Stimulated activated CD4-positive, alpha-beta T cell treated with anti-CD3 and anti-CD28 coated beads, Interleukin-1b, Interleukin-23, amount 100 ng/mL, for 48 hours (primary cell): ENCODE data around the gene CAPS2.
A peak's percentile ranks its signal among the peaks of the same experiment; 100 is the strongest.

Experiments used
- DNase-seq: peaks from one replicate; pipeline ENCODE4 v3.0.0-alpha.2; 2020

Gene CAPS2

DNA sequence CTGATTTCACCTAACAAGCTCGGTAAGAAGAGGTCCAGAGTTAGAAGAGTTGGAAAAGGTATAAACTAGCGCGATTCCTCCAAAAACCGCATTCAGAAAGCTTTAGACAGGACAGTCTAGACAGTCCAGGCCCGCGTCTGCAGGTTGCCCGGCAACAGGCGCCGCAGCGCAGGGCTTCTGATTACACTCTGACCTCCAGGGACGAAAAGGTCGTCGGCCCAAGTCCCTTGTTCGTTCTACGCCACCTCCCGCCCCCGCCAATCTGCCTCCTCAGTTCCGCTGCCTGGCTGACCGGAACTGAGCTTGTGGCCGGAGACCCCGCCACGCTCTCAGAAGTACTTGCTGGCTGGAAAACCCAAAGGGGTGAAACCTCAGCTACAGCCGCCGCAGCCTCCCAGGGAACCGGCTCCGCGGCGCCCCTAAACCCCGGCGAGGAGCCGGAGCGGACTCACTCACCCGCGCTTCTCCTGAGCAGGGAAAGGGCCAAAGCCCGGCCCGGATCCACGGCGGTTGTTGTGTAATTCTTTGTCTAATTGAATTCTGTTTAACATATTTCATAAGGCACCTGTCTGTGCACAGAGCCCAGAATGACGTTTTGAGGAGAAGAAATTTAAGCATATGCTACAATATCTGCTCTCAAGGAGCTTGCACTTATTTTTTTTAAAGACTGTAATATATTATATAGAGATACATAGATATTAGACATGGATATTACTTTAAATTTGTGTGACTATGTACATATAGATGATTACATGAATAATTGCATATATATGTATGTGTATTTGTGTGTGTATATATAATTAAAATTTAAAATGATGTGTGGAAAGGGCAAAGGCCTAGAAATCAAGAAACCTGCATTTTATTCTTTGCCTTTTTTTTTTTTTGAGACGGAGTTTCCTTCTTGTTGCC lies at the start of gene CAPS2:
Gene CAPS2 (minus strand): TSS at position 407 of the 909 bp plus-strand sequence. CDS start 3,826 bp downstream, outside the sequence.
- DNase-seq, result peak; percentile 64

DNA sequence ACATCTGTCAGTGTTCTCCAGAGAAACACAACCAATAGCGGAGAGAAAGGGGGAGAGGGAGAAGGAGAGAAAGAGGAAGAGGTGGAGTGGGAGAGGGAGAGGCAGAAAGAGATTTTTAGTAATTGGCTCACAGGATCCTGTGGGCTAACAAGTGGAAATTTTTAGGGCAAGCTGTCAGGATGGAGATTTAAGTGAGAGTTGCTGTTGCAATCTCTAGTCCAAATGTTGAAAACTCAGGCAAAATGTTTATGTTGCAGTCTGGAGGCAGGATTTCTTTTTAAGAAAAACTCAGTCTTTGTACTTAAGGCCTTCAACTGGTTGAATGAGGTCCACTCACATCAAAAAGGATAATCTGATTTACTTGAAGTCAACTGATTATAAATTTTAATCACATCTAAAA lies 48.2 kb upstream of the CAPS2 start:
- DNase-seq, result no peak

GRCh38 chr12:75374971-75375370 lies 44.8 kb upstream of the CAPS2 start:
- DNase-seq, result no peak

DNA sequence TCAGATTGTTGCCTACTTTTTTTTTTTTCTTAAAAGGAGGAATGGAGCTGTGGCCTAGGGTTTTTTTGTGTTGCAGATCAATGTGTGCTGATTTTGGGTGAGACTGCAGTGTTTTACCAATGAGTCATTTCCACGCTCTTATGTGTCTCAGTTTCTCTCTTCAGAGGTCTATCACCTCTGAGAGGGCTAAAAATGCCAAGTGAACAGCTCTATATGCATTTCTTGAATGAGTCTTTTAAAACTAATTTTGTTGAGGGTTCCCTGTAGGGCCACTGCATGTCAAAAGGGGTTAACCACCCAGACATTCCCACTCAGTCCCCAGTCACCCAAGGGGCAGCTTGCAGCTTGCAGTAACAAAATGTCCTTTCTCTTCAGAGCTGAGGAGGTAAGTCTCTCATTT lies 36.5 kb upstream of the CAPS2 start:
- DNase-seq, result no peak

DNA sequence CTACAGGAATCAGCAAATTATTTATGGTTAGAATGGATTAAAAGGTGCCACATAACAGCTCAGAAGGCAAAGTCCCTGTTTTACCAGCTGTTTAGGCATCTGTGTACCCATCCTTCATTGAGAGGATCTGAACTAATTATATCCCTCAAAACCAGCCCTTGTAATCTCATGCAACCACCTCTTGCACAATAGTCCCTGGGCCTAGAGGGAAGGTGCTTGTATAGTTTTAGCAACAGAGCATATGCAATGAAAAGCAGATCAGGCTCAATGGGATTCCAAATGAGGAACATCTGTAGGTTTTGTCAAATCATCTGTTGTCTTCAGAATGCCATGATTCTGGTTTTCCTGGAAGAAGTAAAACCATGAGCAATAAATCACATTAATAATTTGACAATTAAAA lies 34.8 kb upstream of the CAPS2 start:
- DNase-seq, result no peak

GRCh38 chr12:75361408-75361807 lies 31.3 kb upstream of the CAPS2 start:
- DNase-seq, result no peak

DNA sequence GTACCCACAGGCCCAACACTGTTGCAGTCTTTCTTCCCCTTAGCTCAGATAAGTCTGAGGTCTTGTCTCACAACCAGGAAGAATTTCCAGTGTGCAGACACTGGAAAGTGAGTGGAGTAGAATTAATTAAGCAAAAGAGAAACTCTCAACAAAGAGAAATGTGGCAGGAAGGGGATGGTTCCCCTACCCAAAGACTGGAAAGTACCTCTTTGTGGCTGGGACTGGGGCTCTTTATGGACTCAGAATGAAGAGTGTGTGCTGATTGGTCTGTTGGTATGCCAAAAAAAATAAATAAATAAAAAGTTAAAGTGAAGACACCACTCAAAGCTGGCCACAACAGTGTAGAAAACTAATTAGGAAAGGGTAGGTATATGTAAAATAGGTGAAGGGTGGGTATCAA lies 30.8 kb upstream of the CAPS2 start:
- no peak for DNase-seq

GRCh38 chr12:75354011-75354410 lies 23.9 kb upstream of the CAPS2 start:
- no peak for DNase-seq

DNA sequence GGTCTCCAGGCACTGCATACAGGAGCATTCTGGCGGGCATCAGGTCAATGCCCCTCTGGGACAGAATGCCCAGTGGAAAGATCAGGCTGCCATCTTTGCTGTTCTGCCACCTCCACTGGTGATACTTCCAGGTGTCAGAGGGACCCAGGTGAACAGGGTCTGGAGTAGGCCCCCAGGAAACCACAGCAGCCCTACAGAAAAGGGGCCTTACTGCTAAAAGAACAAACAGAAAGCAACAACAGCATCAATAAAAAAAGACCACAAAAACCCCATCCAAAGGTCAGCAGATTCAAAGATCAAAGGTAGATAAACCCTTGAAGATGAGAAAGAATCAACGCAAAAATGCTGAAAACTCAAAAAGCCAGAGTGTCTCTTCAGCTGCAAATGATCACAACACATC lies 20.3 kb upstream of the CAPS2 start:
- no peak for DNase-seq

DNA sequence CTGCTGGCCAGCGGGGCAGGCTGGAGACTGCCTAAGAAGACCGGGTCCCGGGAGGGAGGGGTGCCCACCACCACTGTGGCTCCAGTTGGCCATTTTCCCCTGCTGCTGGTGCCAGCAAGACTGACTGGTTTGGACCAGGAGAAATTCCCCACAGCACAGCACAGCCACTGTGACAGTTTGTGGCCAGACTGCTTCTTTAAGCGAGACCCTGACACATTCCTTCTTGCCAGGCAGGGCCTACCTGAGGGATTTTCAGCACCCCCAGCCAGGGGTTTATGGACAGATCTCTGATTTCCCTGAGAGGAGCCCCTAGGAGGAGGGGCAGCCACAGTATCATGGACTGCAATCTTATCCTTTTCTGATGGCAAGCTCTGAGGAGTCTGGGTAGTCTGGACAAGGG lies 19.8 kb upstream of the CAPS2 start:
- DNase-seq, result no peak

DNA sequence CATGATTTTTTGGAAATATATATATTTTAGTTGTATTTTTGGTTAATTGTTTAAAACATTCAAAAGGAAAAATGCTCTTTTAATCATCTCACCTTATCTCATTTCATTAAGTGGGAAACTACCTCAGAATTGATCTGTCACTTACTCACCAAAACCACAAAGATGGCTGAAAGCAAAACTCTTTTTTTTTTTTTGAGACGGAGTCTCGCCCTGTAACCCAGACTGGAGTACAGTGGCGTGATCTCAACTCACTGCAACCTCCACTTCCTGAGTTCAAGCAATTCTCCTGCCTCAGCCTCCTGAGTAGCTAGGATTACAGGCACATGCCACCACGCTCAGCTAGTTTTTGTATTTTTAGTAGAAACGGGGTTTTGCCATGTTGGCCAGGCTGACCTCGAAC lies 16.1 kb upstream of the CAPS2 start:
- DNase-seq, result peak; percentile 8

DNA sequence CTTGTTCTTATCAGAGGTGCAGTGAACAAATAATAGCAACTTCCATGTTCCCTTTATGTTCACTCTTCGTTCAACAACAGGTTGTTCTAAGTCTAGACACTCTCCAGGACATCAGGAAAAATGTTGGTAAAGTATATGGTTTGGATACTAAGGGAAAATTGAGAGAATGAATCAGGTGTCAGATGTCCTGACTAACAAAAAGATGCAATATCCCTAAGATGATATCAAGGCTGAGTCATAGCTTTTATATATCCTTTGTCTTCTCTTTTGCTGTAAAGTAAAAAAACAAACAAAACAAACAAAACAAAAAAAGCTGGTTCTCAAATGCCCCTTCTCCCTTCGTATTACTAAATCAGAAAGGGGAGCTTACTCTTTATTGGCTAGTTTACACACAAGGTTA lies 15.4 kb upstream of the CAPS2 start:
- DNase-seq, result no peak

- no peak for DNase-seq
Measured at GRCh38 chr12:75341873-75342272, 11.7 kb upstream of the CAPS2 start.

- DNase-seq, result no peak
Measured at GRCh38 chr12:75337905-75338304, 7.8 kb upstream of the CAPS2 start.

DNA sequence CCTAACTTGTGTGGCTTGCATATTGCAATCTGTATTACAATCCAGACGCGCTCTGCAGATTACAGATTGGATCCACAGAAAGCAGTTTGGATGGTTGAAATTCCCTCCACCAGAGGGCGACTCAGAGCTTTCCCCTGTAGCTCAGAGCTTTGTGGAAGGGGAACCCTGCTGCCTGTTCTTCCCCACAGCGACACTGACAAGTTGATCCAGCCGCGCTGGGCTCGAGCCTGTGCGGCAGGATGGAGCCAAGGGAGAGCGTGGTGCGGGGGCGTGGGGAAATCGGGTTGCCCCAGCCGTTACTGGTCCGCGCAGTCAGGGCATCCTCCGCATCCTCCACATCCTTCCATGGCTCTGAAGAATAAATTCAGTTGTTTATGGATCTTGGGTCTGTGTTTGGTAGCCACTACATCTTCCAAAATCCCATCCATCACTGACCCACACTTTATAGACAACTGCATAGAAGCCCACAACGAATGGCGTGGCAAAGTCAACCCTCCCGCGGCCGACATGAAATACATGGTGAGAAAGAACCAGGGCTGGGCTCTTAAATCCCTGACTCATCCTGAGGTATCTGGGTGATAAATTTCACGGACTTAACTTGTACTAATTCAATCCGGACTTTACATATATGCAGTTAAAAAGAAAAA lies 4.4 kb upstream of the CAPS2 start, which contains the start of gene GLIPR1L1:
Gene GLIPR1L1 (plus strand): TSS at position 287 of the 647 bp plus-strand sequence. CDS start 59 bp downstream, at position 346.
- peak; percentile 82 for DNase-seq

- no peak for DNase-seq
Measured at GRCh38 chr12:75327642-75328041, 2.5 kb downstream of the CAPS2 start.

GRCh38 chr12:75323663-75324062 lies 6.5 kb downstream of the CAPS2 start:
- no peak for DNase-seq

GRCh38 chr12:75322464-75322863 lies 7.7 kb downstream of the CAPS2 start:
- no peak for DNase-seq

- no peak for DNase-seq
Measured at GRCh38 chr12:75317784-75318183, 12.3 kb downstream of the CAPS2 start.

DNA sequence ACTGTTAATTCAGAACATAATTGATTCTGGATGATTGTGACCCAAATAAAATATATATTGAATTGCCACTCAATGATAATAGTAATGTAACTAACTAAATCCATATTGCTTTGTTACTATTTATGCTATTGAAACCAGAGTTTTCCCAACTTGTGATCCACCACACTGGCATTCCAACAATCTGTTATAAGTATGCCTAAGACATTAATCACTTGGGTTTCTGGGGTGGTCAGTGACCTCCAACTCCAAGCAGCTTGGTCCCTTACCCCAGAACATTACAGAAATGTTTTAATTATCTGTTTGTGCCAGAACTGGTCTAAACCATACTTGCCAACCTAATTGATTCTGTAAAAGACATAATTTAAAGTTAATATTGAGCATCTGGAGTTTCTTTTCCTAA lies 14.6 kb downstream of the CAPS2 start:
- DNase-seq, result no peak

GRCh38 chr12:75311369-75311768 lies 18.8 kb downstream of the CAPS2 start:
- DNase-seq, result no peak

GRCh38 chr12:75308279-75308678 lies 21.8 kb downstream of the CAPS2 start:
- DNase-seq, result no peak

DNA sequence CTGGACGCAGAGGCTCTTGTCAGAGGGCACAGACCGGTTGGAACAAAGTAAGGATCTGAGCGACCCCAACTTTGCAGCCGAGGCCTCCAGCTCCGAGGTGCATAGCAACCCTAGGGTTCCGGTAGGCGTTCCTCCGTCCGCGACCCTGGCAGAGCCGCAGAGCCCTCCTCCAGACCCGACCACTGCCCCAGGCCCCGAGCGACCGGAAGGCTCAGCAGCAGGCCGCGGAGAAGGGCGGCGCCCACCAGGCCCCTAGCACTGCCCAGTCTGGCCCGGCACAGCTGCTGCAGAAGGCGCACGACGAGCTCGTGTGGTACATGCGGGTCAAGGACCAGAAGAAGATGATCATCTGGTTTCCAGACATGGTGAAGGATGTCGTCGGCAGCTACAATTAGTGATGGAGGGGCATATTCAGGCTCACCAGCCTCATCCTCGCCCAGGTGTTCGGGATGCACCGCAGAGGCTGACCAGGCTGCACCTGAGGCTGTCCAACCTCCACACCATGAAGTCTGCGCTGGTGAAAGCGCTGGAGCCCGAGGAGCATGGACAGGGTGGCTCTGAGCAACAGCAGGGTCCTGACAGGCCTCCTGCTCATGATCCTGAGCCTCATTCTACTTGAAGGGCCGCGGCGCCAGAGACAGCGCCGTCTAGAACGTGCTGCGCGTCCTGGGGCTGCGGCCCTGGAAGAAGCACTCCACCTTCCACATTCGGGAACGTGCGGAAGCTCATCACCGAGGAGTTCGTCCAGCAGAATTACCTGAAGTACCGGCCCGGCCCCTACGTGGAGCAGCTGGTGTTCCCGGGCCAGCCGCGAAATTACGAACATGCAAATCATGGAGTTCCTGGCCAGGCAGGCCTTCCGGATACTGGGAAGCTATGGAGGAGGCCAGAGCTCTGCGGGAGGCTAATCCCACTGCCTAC lies 24.5 kb downstream of the CAPS2 start:
- DNase-seq, result no peak
